Amniotic epithelial cell (primary cell): ENCODE results near the gene BNIP5.
"Not testable (repeated sequence)": the region's sequence is repeated elsewhere in the genome, so short reads cannot be mapped to it uniquely, and the experiment has no call there.

Experiments
- DNase-seq: peaks from one replicate; pipeline ENCODE4 v3.0.0-alpha.2; 2010; ENCODE audit warnings: low read depth

Gene BNIP5

GRCh38 chr6:36367743-36368142 is 31.1 kb upstream of the BNIP5 start:
- DNase-seq = no peak

- peak; percentile 63 for DNase-seq
Observed at GRCh38 chr6:36364669-36365479, 28.2 kb upstream of the BNIP5 start.

- DNase-seq = not testable (repeated sequence)
Observed at GRCh38 chr6:36364061-36364635, 27.5 kb upstream of the BNIP5 start.

- DNase-seq = not testable (repeated sequence)
Observed at GRCh38 chr6:36363371-36363752, 26.7 kb upstream of the BNIP5 start.

GRCh38 chr6:36362551-36363370 is 26.1 kb upstream of the BNIP5 start:
- DNase-seq = peak; percentile 61

GRCh38 chr6:36361071-36361470 is 24.4 kb upstream of the BNIP5 start:
- DNase-seq = no peak

GRCh38 chr6:36360241-36361054 is 23.8 kb upstream of the BNIP5 start:
- peak; percentile 66 for DNase-seq

GRCh38 chr6:36358226-36358915 is 21.7 kb upstream of the BNIP5 start:
- no peak for DNase-seq

- DNase-seq = no peak
Observed at GRCh38 chr6:36357872-36358225, 21.2 kb upstream of the BNIP5 start.

GRCh38 chr6:36355819-36356218 is 19.1 kb upstream of the BNIP5 start:
- peak; percentile 83 for DNase-seq

- DNase-seq = peak; percentile 85
Observed at GRCh38 chr6:36353411-36353915, 16.8 kb upstream of the BNIP5 start.

- no peak for DNase-seq
Observed at GRCh38 chr6:36352477-36353157, 15.9 kb upstream of the BNIP5 start.

GRCh38 chr6:36350681-36351571 is 14.2 kb upstream of the BNIP5 start:
- peak; percentile 100 for DNase-seq

- no peak for DNase-seq
Observed at GRCh38 chr6:36350082-36350481, 13.4 kb upstream of the BNIP5 start.

GRCh38 chr6:36349240-36349639 is 12.6 kb upstream of the BNIP5 start:
- DNase-seq = no peak

GRCh38 chr6:36347621-36348020 is 10.9 kb upstream of the BNIP5 start:
- DNase-seq = peak; percentile 77

GRCh38 chr6:36346486-36347273 is 10.0 kb upstream of the BNIP5 start:
- no peak for DNase-seq

- DNase-seq = peak; percentile 32
Observed at GRCh38 chr6:36345681-36346466, 9.2 kb upstream of the BNIP5 start.
